Endothelial cell of umbilical vein (primary cell): ENCODE results near the gene WBP1L. TPM values are rescaled to one million over a fixed set of nuclear protein-coding genes. Genes with fewer than 3 reads are reported as not detected.

Experiments
- BruUV-seq: library from RNA; stranded (reverse); fragments of 400-500 nt; replicated peaks from 2 replicates; lab custom pipeline; 2021; lab: Mats Ljungman, UMichigan
- CTCF ChIA-PET: fragments of 300-600, 350-600 bp; sonication (Branson Sonifier 250); formaldehyde crosslinking; loops from one replicate; lab custom pipeline; 2021; ENCODE audit warnings: antibody characterized with exemption, inconsistent platforms; lab: Charles Lee
- POLR2A ChIA-PET: fragments of 300-600, 350-600 bp; sonication (Branson Sonifier 250); formaldehyde crosslinking; loops from one replicate; lab custom pipeline; 2021; ENCODE audit warnings: antibody characterized with exemption, inconsistent platforms; lab: Charles Lee
- DNase-seq: peaks from one replicate; pipeline ENCODE4 v3.0.0-alpha.2; 2011; ENCODE audit warnings: low read depth, low spot score
- FAIRE-seq: peaks from 2 replicates; lab custom pipeline; 2011; peaks lifted over from hg19 to GRCh38; lab: Jason Lieb, UNC
- H2AFZ ChIP-seq: 2 replicates; pipeline ENCODE4 v1.6.0; 2012; ENCODE audit warnings: low read depth, low read length, control low read depth, inconsistent platforms
- H3K27ac ChIP-seq: 2 replicates; pipeline ENCODE4 v1.5.1; 2011; ENCODE audit warnings: low read depth, mild to moderate bottlenecking, control low read depth, low read length, moderate library complexity; ENCODE audit not compliant: insufficient read depth
- H3K27me3 ChIP-seq, 2 experiments: 2 replicates each; pipeline versions ENCODE4 v1.6.0 to v1.6.1; 2011; ENCODE audit warnings: low read length in 2 of 2, mixed read lengths in 1 of 2; ENCODE audit not compliant: control insufficient read depth in 2 of 2, insufficient read depth in 2 of 2
- H3K36me3 ChIP-seq, 2 experiments: 2 replicates in 1 of 2; 3 replicates in 1 of 2; pipeline ENCODE4 v1.5.1; 2011; ENCODE audit warnings: low read length in 2 of 2, mild to moderate bottlenecking in 1 of 2, moderate library complexity in 1 of 2; ENCODE audit not compliant: control insufficient read depth in 2 of 2, insufficient read depth in 2 of 2; ENCODE audit errors: extremely low read depth in 1 of 2
- H3K4me1 ChIP-seq: 3 replicates; pipeline ENCODE4 v1.5.1; 2011; ENCODE audit warnings: mild to moderate bottlenecking, low read length; ENCODE audit not compliant: control insufficient read depth, insufficient read depth; ENCODE audit errors: extremely low read depth
- H3K4me2 ChIP-seq: 2 replicates; pipeline ENCODE4 v1.6.1; 2011; ENCODE audit warnings: low read length, control low read depth, mixed read lengths; ENCODE audit not compliant: insufficient read depth
- H3K4me3 ChIP-seq, 3 experiments: fragments of 200-600 bp in 1 of 3; sonication (generic), shearing (Covaris generic) in 1 of 3; replicated peaks in 1 of 3; 2 replicates each; pipeline ENCODE4 v1.5.1; 2011 to 2016; ENCODE audit warnings: control low read depth in 3 of 3, low read length in 3 of 3, mild to moderate bottlenecking in 2 of 3, inconsistent platforms in 1 of 3, low read depth in 1 of 3, moderate library complexity in 1 of 3; ENCODE audit not compliant: insufficient read depth in 1 of 3
- H3K79me2 ChIP-seq: 2 replicates; pipeline ENCODE4 v1.6.0; 2012; ENCODE audit warnings: low read length, inconsistent platforms; ENCODE audit not compliant: control insufficient read depth, insufficient read depth
- H3K9ac ChIP-seq: replicated peaks from 2 replicates; pipeline ENCODE3; 2011; ENCODE audit warnings: low read length, control low read depth; ENCODE audit not compliant: insufficient read depth; ENCODE audit errors: extremely low read depth
- H3K9me1 ChIP-seq: replicated peaks from 3 replicates; pipeline ENCODE4 v1.6.0; 2011; ENCODE audit warnings: mild to moderate bottlenecking, low read length; ENCODE audit not compliant: control insufficient read depth, insufficient read depth; ENCODE audit errors: extremely low read depth
- H3K9me3 ChIP-seq: replicated peaks from 2 replicates; pipeline ENCODE4 v1.5.1; 2012; ENCODE audit warnings: low read length, inconsistent platforms; ENCODE audit not compliant: control insufficient read depth, insufficient read depth
- H4K20me1 ChIP-seq: replicated peaks from 2 replicates; pipeline ENCODE3; 2011; ENCODE audit warnings: mild to moderate bottlenecking, low read length; ENCODE audit not compliant: control insufficient read depth, insufficient read depth; ENCODE audit errors: extremely low read depth
- CTCF ChIP-seq, 2 donors: IDR thresholded peaks; 1 replicate in 1 of 2; 2 replicates in 1 of 2; pipeline ENCODE4 v1.5.1; 2011; ENCODE audit warnings: low read length in 2 of 2, mild to moderate bottlenecking in 2 of 2, moderate library complexity in 2 of 2, control low read depth in 1 of 2, inconsistent platforms in 1 of 2, low read depth in 1 of 2; ENCODE audit not compliant: insufficient read depth in 1 of 2; ENCODE audit errors: extremely low read depth in 1 of 2
- EZH2 ChIP-seq: IDR thresholded peaks from 2 replicates; pipeline ENCODE4 v1.6.1; 2012; ENCODE audit warnings: borderline replicate concordance, low read depth, mild to moderate bottlenecking, moderate library complexity, low read length, inconsistent platforms; ENCODE audit not compliant: severe bottlenecking
- FOS ChIP-seq: IDR thresholded peaks from 2 replicates; pipeline ENCODE4 v1.6.1; 2011; ENCODE audit warnings: mild to moderate bottlenecking, low read length, moderate library complexity, borderline replicate concordance; ENCODE audit not compliant: insufficient read depth
- GATA2 ChIP-seq: IDR thresholded peaks from 2 replicates; pipeline ENCODE4 v1.7.0; 2011; ENCODE audit warnings: low read depth, mild to moderate bottlenecking, moderate library complexity, mixed read lengths, low read length; ENCODE audit not compliant: insufficient read length, insufficient read depth
- JUN ChIP-seq: IDR thresholded peaks from 2 replicates; pipeline ENCODE4 v1.6.1; 2011; ENCODE audit warnings: borderline replicate concordance, low read depth; ENCODE audit not compliant: insufficient read length, insufficient read depth
- MAX ChIP-seq: IDR thresholded peaks from 2 replicates; pipeline ENCODE4 v1.6.1; 2011; ENCODE audit not compliant: insufficient read depth, insufficient read length
- MYC ChIP-seq: IDR thresholded peaks from one replicate; pipeline ENCODE4 v1.6.1; 2011; ENCODE audit warnings: mild to moderate bottlenecking, low read depth, low read length
- POLR2A ChIP-seq: IDR thresholded peaks from 2 replicates; pipeline ENCODE4 v1.6.1; 2012; ENCODE audit warnings: low read depth, mild to moderate bottlenecking, control low read depth, low read length
- POLR2AphosphoS5 ChIP-seq: IDR thresholded peaks from 2 replicates; pipeline ENCODE4 v1.6.1; 2012; ENCODE audit warnings: low read depth, mild to moderate bottlenecking, control low read depth, low read length, moderate library complexity; ENCODE audit not compliant: insufficient read depth
- dilution Hi-C: fragments of 300-500 bp; cut with MboI; formaldehyde crosslinking; loops from one replicate; pipeline ENCODE4 v1.15.0; 2019; ENCODE audit warnings: low sequenced_read_pairs; ENCODE audit not compliant: extremely low pct_ligation_motif_present
- intact Hi-C: fragments of 100-400 bp; cut with micrococcal nuclease; formaldehyde crosslinking; loops from one replicate; pipeline ENCODE4 v1.10.0; 2022
- polyA plus RNA-seq, 4 experiments: library from polyadenylated mRNA; depleted of rRNA in 3 of 4; stranded (reverse) in 3 of 4; unstranded in 1 of 4; fragments of >200 nt; gene quantifications; 2 replicates each; pipeline versions ENCODE4 v1.2.1 to v1.2.3, GENCODE V29; 2011 to 2012; ENCODE audit warnings: missing spikeins in 1 of 4
- total RNA-seq: library from RNA; stranded (reverse); gene quantifications from 2 replicates; pipeline ENCODE4 v1.2.3, GENCODE V29; 2021

Gene WBP1L
- total and polyA plus RNA-seq, 2 donors (not counting 3 experiments of a cell fraction or from before 2014, with no cell fraction given), result 46.0 to 70.3 TPM

- peaks cover 0 to 30% of the 10 kb centered on the region in 2 experiments for H3K36me3 ChIP-seq
- dilution Hi-C loops (no loop called here), intact Hi-C loops (no loop called here)
- peak overlapping the region; percentile 99 for H3K27ac ChIP-seq
- POLR2A ChIA-PET, result no interaction called here
- no peaks in the 10 kb centered on the region for H3K27me3 ChIP-seq
- no peaks in the 10 kb centered on the region for H4K20me1 ChIP-seq
- FAIRE-seq, result no peak
- BruUV-seq, result no TSS peak
- CTCF ChIA-PET, result interaction anchor here (1.0 to 3.6 kb wide), 3 partner anchors 10 to 69 kb away, joined by 4 to 15 read pairs (median 4); partner anchors contain the start of gene WBP1L
- TF ChIP-seq CTCF (IDR thresholded peaks at IDR 0.05; ENCODE audit: extremely low read depth in 1 of 2, insufficient read depth in 1 of 2, low read depth in 1 of 2, low read length in 2 of 2) (no peak), GATA2 (no peak), MYC (no peak), JUN (no peak), EZH2 (no peak), FOS (no peak), MAX (no peak), POLR2A (no peak), POLR2AphosphoS5 (no peak)
- H3K9ac ChIP-seq, result no peak overlapping the region
- DNase-seq, result no peak
- H2AFZ ChIP-seq, result no peak overlapping the region
- H3K79me2 ChIP-seq, result no peaks in the 10 kb centered on the region
- H3K9me1 ChIP-seq, result no peaks in the 10 kb centered on the region
- H3K4me2 ChIP-seq, result no peak overlapping the region
- no peaks in the 10 kb centered on the region for H3K9me3 ChIP-seq
- H3K4me3 ChIP-seq, result no peak overlapping the region
- peaks cover 42% of the 10 kb centered on the region for H3K4me1 ChIP-seq
Observed at GRCh38 chr10:102813017-102813541, 69.3 kb downstream of the WBP1L start.
